PC-9 (cell line): ENCODE data around the gene XIRP1.

ENCODE experiments used
- EZH2 ChIP-seq: fragments of 200-600 bp; sonication (generic); IDR thresholded peaks from 2 replicates; pipeline ENCODE4 v1.8.0; 2017; ENCODE audit warnings: antibody characterized with exemption, low read depth
- TF ChIP-seq, protein P1 (sequence below): fragments of 200-600 bp; sonication (generic); conservative IDR thresholded peaks from 2 replicates; pipeline ENCODE4 v1.6.1; 2017; ENCODE audit warnings: mixed run types, antibody characterized with exemption, mild to moderate bottlenecking, moderate library complexity

DNA sequence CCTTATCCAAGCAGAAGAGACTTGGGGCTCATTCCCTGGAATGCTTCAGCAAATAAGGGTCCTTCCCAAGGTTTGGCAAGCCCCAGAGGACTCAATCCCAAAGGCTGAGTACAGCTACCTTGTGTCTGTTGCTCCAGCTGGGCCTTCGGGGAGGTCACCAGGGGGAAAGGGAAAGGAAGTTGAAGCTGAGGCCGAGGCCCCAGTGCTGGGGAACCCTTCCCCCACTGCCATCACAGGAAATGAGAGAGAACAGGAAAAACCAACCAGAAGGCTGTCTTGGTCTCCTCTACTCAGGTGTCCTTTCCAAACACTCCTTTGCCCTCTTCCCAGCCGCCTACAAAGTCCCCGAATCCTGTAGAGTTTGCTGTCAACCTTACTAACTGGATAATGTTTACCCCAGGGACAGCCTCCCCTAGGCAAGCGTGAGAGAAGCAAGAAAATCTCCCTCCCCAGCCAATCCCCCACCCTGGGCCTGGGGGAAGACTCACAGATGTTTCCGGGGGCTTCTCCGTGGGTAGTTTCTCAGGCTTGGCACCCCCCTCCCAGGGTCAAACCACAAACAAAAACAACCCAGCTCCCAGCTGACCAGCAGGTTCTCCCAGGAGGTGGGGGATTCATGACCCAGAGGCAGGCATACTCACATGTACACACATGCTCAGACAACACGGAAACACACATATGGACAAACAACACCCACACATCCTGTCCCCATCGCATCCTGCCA, 44.5 kb downstream of the XIRP1 start:
- TF ChIP-seq, protein P1, sequence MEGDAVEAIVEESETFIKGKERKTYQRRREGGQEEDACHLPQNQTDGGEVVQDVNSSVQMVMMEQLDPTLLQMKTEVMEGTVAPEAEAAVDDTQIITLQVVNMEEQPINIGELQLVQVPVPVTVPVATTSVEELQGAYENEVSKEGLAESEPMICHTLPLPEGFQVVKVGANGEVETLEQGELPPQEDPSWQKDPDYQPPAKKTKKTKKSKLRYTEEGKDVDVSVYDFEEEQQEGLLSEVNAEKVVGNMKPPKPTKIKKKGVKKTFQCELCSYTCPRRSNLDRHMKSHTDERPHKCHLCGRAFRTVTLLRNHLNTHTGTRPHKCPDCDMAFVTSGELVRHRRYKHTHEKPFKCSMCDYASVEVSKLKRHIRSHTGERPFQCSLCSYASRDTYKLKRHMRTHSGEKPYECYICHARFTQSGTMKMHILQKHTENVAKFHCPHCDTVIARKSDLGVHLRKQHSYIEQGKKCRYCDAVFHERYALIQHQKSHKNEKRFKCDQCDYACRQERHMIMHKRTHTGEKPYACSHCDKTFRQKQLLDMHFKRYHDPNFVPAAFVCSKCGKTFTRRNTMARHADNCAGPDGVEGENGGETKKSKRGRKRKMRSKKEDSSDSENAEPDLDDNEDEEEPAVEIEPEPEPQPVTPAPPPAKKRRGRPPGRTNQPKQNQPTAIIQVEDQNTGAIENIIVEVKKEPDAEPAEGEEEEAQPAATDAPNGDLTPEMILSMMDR: no peak
- no peak for TF ChIP-seq EZH2
